Activated naive CD4-positive, alpha-beta T cell treated with anti-CD3 and anti-CD28 coated beads, Interleukin-2, amount 50 U/mL, for 24 hours (primary cell): ENCODE results near the gene LAMA5.
A peak's percentile ranks its signal among the peaks of the same experiment; 100 is the strongest.

Experiments used
- H3K27ac Mint-ChIP-seq: one replicate; pipeline ENCODE4 v1.8.0; 2021; ENCODE audit warnings: mild to moderate bottlenecking, mixed read lengths
- H3K27me3 Mint-ChIP-seq: one replicate; pipeline ENCODE4 v1.8.0; 2021; ENCODE audit warnings: mixed read lengths
- H3K36me3 Mint-ChIP-seq: one replicate; pipeline ENCODE4 v1.8.0; 2021; ENCODE audit warnings: mixed read lengths
- H3K4me1 Mint-ChIP-seq: one replicate; pipeline ENCODE4 v1.8.0; 2021; ENCODE audit warnings: mixed read lengths
- H3K4me3 Mint-ChIP-seq: one replicate; pipeline ENCODE4 v1.8.0; 2021; ENCODE audit warnings: mild to moderate bottlenecking, mixed read lengths
- H3K9me3 Mint-ChIP-seq: one replicate; pipeline ENCODE4 v1.8.0; 2021; ENCODE audit warnings: mixed read lengths

Gene LAMA5

DNA sequence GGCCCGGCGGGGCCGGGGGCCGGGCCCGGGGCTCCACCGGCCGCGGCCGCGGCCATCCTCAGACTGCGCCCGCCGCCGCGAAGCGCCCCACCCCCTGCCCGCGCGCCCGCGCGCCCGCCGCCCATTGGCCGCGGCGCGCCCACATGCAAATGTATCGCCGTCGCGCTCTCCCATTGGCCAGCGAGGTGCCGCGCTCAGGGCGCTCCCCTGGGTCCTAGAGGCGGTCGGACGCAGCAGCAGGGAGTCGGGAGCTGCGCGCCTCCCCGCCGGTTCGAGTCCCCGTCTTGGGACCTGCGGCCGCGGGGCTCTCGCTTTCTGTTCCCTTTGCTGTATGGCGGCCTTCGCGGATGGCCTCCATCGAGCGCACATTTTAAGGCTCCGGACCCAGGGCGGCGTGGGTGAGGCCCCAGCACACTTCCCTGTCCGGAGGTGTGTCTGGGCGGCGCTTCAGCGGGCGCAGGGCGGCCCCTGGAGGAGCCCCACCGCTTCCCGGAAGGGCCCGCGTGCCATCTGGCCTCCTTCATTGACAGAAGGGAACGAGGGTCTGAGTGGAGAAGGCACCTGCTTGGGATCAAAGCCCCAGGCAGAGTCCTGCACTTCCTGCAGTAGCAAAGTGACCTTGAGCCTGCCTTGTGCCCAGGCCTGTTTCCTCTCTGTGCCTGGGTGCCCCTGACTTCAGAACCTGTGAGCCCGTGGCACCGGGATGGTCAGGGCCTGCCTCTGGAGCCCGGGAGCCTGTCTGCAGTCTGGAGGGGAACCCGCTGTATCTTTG is 40.3 kb upstream of the LAMA5 start, which contains the start of gene CABLES2:
Gene CABLES2 (minus strand): TSS at position 65 of the 772 bp plus-strand sequence. CDS start 9 bp downstream, at position 56.
- no peaks in the 10 kb centered on the region for H3K27me3 Mint-ChIP-seq
- H3K4me1 Mint-ChIP-seq = peaks cover 25% of the 10 kb centered on the region
- H3K27ac Mint-ChIP-seq = peak within 1 kb of the TSS; percentile 74
- no peaks in the 10 kb centered on the region for H3K36me3 Mint-ChIP-seq
- no peaks in the 10 kb centered on the region for H3K9me3 Mint-ChIP-seq
- H3K4me3 Mint-ChIP-seq = peak within 1 kb of the TSS; percentile 83

DNA sequence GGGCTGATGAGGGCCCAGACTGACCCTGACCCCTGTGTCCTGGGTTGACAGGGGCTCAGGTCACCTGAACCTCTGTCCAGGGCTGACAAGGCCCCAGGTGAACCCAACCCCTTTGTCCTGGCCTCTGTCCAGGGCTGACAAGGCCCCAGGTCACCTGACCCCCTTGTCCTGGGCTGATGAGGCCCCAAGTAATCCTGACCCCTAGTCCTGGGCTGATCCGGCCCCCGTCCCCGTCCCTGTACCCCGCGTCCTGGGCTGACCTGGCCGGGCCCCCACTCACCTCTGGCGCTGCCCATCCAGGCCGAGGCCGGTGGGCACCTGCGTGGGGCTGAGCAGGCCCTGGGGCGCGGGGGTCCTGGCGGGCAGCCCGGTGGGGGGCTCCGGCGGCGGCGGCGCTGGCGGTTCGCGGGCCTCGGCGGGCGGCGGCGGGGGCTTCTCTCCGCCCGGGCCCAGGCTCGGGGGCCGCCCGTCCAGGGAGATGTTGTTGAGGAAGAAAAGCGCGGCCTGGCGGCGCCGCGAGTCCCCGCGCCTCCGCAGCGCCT is 39.6 kb upstream of the LAMA5 start:
- Mint-ChIP-seq H3K36me3 (no peaks in the 10 kb centered on the region), H3K9me3 (no peaks in the 10 kb centered on the region), H3K4me3 (peak overlapping the region; percentile 72), H3K4me1 (peaks cover 25% of the 10 kb centered on the region), H3K27ac (no peak overlapping the region), H3K27me3 (no peaks in the 10 kb centered on the region)

- Mint-ChIP-seq H3K9me3 (no peaks in the 10 kb centered on the region), H3K4me3 (peak overlapping the region; percentile 72), H3K27me3 (no peaks in the 10 kb centered on the region), H3K4me1 (peaks cover 25% of the 10 kb centered on the region), H3K36me3 (no peaks in the 10 kb centered on the region), H3K27ac (peak overlapping the region; percentile 1)
These were observed 38.9 kb upstream of the LAMA5 start for GRCh38 chr20:62405981-62406513.

DNA sequence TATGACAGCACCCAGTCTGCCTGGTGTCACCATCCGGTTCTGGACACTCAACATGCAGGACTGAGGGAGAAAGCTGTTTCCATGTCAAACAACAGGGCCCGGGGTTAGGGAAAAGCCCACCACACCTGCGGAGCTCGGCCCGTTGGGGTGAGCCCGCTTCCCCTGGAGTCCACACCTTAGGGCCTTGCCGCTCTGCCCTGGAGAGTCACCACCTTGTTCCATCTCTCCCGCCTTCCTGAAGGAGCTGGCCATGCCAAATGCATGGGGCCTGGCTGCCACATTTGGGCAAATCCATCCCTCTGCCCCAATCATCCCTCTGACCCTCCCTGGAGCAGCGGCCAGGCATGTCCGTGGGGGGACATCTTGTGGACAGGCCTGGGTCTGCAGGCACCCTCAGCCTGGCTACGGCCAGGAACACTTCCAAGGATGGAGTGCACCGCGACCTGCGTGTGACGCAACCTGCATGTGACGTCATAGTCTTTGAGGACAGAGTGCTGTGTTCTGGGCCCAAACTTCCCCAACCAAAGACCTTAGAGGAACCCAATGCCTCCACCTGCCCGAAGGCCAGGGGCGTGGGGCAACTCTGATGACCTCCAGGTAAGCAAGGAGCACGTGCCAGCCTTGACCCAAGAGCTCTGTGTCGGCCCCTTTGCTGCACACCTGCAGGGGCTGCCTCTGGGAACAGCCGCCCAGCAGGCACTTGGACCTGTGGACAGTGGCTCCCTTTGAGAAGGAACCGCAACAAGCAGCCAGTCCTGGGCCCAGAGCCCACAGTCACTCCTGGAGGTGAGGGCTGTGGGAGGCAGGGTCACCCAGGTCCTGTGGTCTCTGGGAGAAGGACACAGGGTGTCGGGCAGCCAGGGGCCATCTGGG is 38.2 kb upstream of the LAMA5 start:
- Mint-ChIP-seq H3K27ac (peak overlapping the region; percentile 1), H3K9me3 (no peaks in the 10 kb centered on the region), H3K27me3 (no peaks in the 10 kb centered on the region), H3K36me3 (no peaks in the 10 kb centered on the region), H3K4me1 (peaks cover 25% of the 10 kb centered on the region), H3K4me3 (peak overlapping the region; percentile 72)

GRCh38 chr20:62404761-62405107 is 37.6 kb upstream of the LAMA5 start:
- no peaks in the 10 kb centered on the region for H3K27me3 Mint-ChIP-seq
- no peak overlapping the region for H3K27ac Mint-ChIP-seq
- H3K36me3 Mint-ChIP-seq = no peaks in the 10 kb centered on the region
- peaks cover 24% of the 10 kb centered on the region for H3K4me1 Mint-ChIP-seq
- H3K4me3 Mint-ChIP-seq = no peak overlapping the region
- H3K9me3 Mint-ChIP-seq = no peaks in the 10 kb centered on the region

DNA sequence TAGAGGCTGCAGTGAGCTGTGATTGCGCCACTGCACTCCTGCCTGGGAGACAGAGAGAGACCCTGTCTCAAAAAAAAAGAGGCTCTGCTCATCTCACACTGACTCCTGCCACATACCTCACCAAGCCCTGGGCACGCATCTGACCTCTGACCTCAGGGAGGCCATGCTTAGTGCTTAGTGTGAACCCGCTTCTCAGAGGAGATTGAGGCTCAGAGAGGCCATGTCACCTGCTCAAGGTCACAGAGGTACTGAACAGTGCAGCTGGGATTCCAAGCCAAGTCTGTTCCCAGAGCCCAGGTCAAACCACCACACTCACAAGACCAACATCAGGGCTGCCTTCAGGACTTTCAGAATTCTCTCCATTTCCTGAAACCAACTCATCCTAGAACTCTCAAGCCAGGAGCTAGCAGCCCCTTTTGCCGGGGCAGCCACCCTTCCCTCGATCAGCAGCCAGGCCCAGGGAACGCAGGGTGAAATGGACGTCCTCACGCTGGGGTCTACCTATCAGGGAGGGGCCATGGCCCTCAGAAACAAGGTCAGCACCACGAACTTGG is 37.1 kb upstream of the LAMA5 start:
- Mint-ChIP-seq H3K9me3 (no peaks in the 10 kb centered on the region), H3K27ac (no peak overlapping the region), H3K4me3 (no peak overlapping the region), H3K27me3 (no peaks in the 10 kb centered on the region), H3K4me1 (peaks cover 19% of the 10 kb centered on the region), H3K36me3 (no peaks in the 10 kb centered on the region)

DNA sequence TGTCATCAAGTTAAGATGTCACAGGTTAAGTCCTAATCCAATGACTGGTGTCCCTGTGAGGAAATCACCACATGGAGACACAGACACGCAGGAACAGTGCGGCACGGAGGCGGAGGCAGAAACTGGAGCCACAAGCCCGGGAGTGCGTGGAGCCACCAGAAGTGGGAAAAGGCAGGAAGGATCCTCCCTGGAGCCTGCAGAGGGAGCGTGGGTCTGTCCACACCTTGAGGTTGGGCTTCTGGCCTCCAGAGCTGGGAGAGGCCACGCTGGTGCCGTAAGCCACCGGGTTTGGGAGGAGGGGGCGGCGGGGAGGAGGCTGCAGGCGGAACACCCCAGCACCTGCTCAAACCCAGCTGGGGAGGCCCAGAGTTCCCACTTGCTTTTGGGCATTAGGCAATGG is 36.2 kb upstream of the LAMA5 start:
- Mint-ChIP-seq H3K27ac (no peak overlapping the region), H3K27me3 (no peaks in the 10 kb centered on the region), H3K4me3 (no peak overlapping the region), H3K4me1 (peaks cover 18% of the 10 kb centered on the region), H3K9me3 (no peaks in the 10 kb centered on the region), H3K36me3 (no peaks in the 10 kb centered on the region)

DNA sequence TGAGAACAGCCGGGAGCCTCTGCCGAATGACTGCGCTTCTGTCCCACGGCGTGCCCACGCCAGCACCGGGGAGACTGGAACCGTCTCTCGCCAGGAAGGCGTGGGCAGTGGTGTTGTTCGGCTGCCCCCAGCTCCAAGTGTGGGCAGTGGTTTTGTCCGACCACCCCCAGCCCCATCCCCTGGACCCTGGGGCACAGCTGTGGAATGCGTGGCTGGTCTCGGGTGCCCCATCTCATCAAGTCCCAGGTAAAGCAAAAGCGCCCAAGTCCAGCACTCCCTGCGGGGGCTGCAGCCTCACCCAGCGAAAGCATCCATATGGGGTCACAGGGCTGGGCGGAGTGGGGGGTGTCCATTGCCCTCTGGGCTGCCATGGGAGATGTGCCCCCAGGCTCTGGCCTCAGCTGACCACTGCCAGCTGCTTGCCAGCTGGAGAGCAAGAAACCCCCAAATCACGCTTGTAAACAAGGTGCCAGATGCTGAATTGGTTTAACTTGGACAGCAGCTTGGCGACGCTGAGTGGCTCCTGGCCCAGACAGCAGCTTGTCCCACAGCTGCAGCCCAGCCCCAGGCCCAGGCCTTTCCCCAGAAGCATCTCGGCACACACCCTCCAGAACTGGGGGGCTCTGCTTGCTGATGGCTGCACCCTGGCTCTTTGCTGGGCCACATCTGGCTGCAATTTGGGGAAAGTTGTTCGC is 35.5 kb upstream of the LAMA5 start:
- Mint-ChIP-seq H3K4me1 (peaks cover 18% of the 10 kb centered on the region), H3K9me3 (no peaks in the 10 kb centered on the region), H3K4me3 (no peak overlapping the region), H3K36me3 (no peaks in the 10 kb centered on the region), H3K27me3 (no peaks in the 10 kb centered on the region), H3K27ac (no peak overlapping the region)

DNA sequence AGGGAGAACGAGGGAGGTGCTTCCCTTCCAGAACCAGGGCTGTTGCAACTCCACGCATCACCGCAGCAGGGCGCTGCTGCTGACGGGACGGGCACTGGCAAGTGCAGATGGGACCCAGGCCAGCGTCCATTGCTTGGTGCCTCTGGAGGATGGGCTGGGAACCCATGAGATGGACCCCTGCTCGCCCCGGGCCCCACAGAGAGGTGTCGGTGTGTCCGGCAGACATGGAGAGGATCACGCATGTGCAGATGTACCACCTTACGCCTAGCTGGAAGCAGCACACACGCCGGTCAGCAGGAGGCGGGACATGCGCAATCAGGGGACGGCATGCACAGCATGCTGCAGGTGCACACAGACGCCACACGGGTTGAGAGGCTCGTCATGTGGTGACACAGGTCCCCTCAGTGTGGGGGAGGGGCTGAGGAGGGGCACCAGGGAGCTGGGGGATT is 34.2 kb upstream of the LAMA5 start:
- H3K9me3 Mint-ChIP-seq = no peaks in the 10 kb centered on the region
- no peaks in the 10 kb centered on the region for H3K36me3 Mint-ChIP-seq
- H3K4me1 Mint-ChIP-seq = peaks cover 18% of the 10 kb centered on the region
- no peak overlapping the region for H3K27ac Mint-ChIP-seq
- H3K4me3 Mint-ChIP-seq = no peak overlapping the region
- no peaks in the 10 kb centered on the region for H3K27me3 Mint-ChIP-seq

- Mint-ChIP-seq H3K27me3 (no peaks in the 10 kb centered on the region), H3K36me3 (no peaks in the 10 kb centered on the region), H3K4me1 (peaks cover 11% of the 10 kb centered on the region), H3K9me3 (no peaks in the 10 kb centered on the region), H3K4me3 (no peak overlapping the region), H3K27ac (no peak overlapping the region)
These were observed 33.4 kb upstream of the LAMA5 start for GRCh38 chr20:62400541-62400940.

DNA sequence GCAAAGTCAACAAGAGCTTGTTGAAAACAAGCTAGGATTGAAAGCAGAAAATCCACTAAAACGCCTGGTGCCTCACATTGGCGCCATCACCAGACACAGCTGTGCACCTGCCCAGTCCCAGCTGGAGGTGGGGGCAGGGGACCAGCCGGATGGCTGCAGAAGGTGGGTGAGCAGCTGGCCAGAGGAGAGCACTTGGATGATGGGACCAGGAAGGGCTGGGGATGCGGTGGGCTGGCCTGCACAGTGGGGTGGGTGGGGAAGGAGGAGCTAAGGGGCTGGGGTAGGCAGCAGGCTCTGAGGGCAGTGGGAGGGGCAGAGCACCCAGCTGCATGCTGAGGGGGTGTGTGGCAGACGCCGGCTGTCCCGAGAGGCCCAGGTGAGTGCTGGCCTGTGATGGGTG is 32.9 kb upstream of the LAMA5 start:
- Mint-ChIP-seq H3K27ac (no peak overlapping the region), H3K27me3 (no peaks in the 10 kb centered on the region), H3K36me3 (no peaks in the 10 kb centered on the region), H3K4me1 (peaks cover 6% of the 10 kb centered on the region), H3K9me3 (no peaks in the 10 kb centered on the region), H3K4me3 (no peak overlapping the region)

DNA sequence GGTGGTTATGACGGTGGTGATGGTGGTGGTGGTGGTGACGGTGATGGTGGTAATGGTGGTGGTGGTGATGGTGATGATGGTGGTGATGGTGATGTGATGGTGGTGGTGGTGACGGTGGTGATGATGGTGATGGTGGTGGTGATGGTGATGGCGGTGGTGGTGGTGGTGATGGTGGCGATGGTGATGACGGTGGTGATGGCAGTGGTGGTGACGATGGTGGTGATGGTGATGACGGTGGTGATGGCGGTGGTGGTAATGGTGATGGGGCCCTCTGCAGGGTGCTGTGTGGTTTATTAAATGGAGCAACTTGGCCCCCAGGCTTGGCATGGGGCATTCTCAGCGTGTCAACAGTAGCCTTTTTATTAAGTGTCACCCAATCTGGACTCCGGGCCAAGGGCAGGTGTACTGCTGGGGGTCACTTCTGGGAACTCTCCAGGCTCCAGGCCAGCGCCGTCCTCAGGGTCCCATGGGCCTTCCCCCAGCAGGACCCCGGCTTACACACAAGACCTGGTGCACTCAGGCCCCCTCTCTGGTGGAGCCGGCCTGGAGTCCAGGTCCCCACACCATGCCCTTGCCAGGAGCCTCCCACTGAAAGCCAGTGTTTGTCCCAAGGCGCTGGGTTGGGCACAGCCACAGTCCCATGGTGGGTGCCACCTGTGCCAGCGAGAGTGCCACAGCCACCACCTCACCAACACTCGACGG is 31.2 kb upstream of the LAMA5 start:
- H3K36me3 Mint-ChIP-seq = no peaks in the 10 kb centered on the region
- H3K9me3 Mint-ChIP-seq = no peaks in the 10 kb centered on the region
- no peak overlapping the region for H3K27ac Mint-ChIP-seq
- no peaks in the 10 kb centered on the region for H3K27me3 Mint-ChIP-seq
- no peaks in the 10 kb centered on the region for H3K4me1 Mint-ChIP-seq
- H3K4me3 Mint-ChIP-seq = no peak overlapping the region

DNA sequence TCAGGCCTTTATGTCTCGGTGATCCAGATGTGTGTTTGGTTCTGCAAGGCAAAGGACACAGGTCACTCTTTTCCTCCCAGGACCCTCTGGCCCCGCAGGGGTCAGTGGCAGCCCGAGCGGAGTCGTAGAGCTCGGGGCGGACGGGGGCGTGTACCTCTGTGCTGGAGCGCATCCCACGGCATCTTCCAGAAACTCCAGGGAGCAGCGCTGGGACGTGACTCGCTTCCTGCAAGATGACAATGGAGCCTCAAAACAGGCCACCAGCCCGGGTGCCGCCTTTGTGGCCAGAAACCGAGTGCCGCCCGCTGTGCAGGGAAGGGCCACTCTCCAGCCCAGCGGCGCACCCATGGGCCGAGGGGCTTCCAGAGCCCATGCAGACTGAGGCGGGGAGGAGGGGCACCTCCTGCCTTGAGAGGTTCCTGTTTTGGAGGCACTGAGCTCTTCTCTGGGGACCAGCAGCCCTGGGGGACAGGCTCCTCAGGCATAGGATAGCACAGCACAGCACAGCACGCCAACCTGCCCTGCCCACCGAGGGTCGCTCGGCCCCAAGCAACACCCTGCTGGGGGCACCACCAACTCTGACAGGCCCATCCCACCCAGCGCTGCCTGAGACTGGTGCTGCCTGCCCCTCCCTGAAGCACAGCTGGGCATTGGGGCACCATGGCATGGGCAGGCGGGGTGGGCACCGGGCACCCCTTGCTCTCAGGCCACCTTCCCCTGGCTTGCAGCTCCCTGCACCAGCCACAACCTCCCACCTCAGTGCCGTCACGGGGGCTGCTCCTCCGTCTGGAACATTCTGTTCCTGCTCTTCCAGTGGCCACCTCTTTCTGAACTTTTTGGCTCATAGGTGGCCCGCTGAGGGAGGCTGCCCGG is 29.5 kb upstream of the LAMA5 start:
- Mint-ChIP-seq H3K4me3 (no peak overlapping the region), H3K9me3 (no peaks in the 10 kb centered on the region), H3K27me3 (no peaks in the 10 kb centered on the region), H3K27ac (no peak overlapping the region), H3K36me3 (no peaks in the 10 kb centered on the region), H3K4me1 (no peaks in the 10 kb centered on the region)
